HG03354 (cell line): Measurements from ENCODE around the gene LRRC47.

ENCODE experiments used
- ATAC-seq: cut with Tn5 transposase; IDR thresholded peaks from one replicate; pipeline ENCODE4 v1.9.1; 2021; ENCODE audit warnings: mild to moderate bottlenecking; ENCODE audit not compliant: unreplicated experiment, poor library complexity, severe bottlenecking

The LRRC47 gene

GRCh38 chr1:3787745-3788605 lies 8.3 kb downstream of the LRRC47 start:
- no peak for ATAC-seq

- ATAC-seq, result no peak
Measured at GRCh38 chr1:3787349-3787715, 9.0 kb downstream of the LRRC47 start.

- no peak for ATAC-seq
Measured at GRCh38 chr1:3786468-3787348, 9.6 kb downstream of the LRRC47 start.

- ATAC-seq, result no peak
Measured at GRCh38 chr1:3785456-3786157, 10.7 kb downstream of the LRRC47 start.

- ATAC-seq, result no peak
Measured at GRCh38 chr1:3785045-3785444, 11.3 kb downstream of the LRRC47 start.

GRCh38 chr1:3783651-3784474 lies 12.4 kb downstream of the LRRC47 start:
- no peak for ATAC-seq

- ATAC-seq, result no peak
Measured at GRCh38 chr1:3780901-3781300, 15.4 kb downstream of the LRRC47 start.

- ATAC-seq, result no peak
Measured at GRCh38 chr1:3779912-3780416, 16.3 kb downstream of the LRRC47 start.

- no peak for ATAC-seq
Measured at GRCh38 chr1:3779265-3779911, 16.9 kb downstream of the LRRC47 start.

- ATAC-seq, result no peak
Measured at GRCh38 chr1:3778590-3779264, 17.6 kb downstream of the LRRC47 start.

GRCh38 chr1:3777647-3778589 lies 18.4 kb downstream of the LRRC47 start:
- no peak for ATAC-seq

GRCh38 chr1:3777078-3777547 lies 19.2 kb downstream of the LRRC47 start:
- no peak for ATAC-seq

GRCh38 chr1:3776231-3776961 lies 19.9 kb downstream of the LRRC47 start:
- no peak for ATAC-seq

GRCh38 chr1:3775490-3776230 lies 20.6 kb downstream of the LRRC47 start:
- no peak for ATAC-seq

- no peak for ATAC-seq
Measured at GRCh38 chr1:3774946-3775489, 21.3 kb downstream of the LRRC47 start.
